NOMO-1 (cell line): ENCODE results near the gene VGLL1.

Source experiments
- DNase-seq, 2 experiments: peaks; one replicate each; lab custom pipeline; 2025; ENCODE audit not compliant: unreplicated experiment in 2 of 2; lab: John Stamatoyannopoulos, UW

The VGLL1 gene

GRCh38 chrX:136549226-136549625, 17.2 kb downstream of the VGLL1 start:
- no peak for DNase-seq

GRCh38 chrX:136551410-136551809, 19.4 kb downstream of the VGLL1 start:
- no peak for DNase-seq

DNA sequence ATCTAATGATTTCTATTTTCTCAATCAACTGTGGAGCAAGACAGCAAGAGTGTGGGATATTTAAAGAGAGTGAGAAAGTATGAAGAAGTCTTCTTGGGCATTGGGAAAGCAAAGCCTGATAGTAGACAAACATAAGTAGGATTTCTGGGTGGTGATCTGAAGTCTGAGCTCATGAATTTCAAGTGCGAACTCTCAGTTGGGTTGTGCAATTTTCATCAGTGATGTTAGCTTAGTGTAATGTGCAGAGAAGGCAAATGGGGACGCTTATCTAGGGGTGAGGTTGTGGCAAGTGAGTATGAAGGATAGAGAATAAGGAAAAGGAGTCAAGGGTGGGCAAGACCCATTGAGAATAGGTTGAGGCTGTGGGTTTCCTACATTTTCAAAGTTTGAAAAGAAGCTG, 23.7 kb downstream of the VGLL1 start:
- no peak for DNase-seq

DNA sequence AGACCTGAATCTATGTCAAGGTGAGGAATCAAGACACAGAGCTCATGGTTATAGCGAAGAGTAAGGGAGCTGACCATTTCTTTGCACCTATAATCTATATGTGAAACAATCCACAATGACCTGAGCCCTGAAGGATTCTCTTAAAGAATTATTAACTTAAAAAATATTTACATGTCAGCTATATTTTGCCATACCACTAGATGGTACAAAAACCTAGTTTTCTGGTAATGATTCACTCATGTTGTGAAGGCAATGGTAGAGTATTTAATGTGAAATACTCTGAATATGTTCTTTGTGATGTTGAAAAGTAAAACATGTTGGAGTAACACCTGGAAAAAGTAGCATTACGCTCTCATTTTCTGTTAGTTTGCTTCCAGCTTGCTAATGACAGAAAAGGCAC, 40.0 kb downstream of the VGLL1 start:
- DNase-seq = no peak

- no peak for DNase-seq
Measured at GRCh38 chrX:136574548-136574947, 42.5 kb downstream of the VGLL1 start.

- peak; percentile 39 to 59 for DNase-seq
Measured at GRCh38 chrX:136577552-136577951, 45.5 kb downstream of the VGLL1 start.

DNA sequence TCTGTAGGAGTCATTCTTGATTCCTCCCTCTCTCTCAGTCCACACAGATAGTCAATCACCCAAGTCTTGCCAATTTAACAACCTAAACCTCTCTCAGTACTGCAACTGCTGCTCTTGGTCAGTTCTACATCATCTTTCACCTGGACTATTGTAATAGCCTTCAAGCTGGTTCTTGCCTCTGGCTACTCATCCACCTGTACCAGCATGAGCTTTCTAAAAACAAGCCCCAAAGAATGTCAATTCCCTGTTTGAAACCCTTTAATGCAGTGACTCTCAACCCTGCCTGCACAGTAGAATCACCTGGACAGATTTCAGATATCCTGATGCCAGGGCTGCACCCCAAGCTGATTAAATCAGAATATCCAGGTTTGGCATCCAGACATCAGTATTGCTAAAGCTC, 48.3 kb downstream of the VGLL1 start:
- no peak for DNase-seq

- no peak for DNase-seq
Measured at GRCh38 chrX:136582624-136583023, 50.6 kb downstream of the VGLL1 start.

DNA sequence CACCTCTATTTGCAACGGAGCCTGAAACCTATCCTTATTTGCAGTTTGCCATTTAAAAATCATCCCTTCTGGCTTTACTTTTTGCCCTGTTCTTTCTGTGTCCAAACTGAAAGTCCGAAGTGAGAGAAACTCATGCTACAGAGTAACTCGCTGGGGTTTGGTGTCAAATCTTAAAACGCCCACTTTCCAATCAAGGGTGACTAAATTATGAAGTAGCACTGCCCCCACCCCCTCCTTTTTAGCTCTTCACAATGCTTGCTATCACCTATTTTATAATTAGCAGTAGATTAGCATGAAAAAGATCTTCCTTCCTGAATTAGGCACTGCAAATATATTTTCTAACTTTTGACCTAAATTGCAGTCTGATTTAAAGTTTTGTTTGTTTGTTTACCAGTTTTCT, 52.5 kb downstream of the VGLL1 start:
- no peak for DNase-seq

DNA sequence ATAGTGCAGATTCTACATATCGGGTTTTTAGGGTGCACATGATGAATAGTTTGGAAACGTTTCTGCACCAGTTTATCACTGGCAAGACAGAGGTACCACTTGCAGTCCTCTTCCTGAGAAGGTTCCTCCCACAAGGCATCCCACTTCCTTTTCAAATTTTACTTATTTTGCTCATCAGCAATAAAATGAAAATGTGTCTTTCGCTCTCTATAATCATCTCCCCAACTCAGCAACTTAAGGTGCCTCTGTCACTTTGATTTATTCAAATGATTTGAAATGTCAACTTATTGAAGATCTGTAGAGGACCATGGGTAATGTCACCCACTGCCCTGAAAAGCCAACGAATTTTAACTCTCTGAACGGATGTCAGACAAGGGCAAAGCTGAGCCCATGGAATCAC, 53.2 kb downstream of the VGLL1 start:
- no peak for DNase-seq

DNA sequence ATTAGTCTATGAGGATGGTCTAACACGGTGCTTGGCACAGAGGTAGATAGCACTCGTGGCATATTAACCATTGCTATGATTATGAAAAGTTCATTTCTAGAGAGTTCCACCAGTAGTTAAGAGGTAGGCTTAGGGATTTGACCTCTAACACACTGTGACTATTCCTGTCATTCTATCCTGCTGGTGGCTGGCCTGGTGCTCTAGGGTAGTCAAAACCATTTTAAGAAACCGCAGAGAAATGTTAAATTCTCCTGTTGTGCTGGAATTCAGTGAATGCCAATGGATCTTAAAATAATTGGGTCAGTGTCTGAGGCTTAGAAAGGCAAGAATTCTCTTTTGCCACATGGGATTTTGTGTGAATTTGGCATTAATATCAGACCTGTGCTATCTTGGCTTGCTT, 53.9 kb downstream of the VGLL1 start:
- DNase-seq = no peak

GRCh38 chrX:136586386-136586785, 54.4 kb downstream of the VGLL1 start:
- no peak for DNase-seq

GRCh38 chrX:136587532-136587931, 55.5 kb downstream of the VGLL1 start:
- no peak for DNase-seq

- peak in 1 of 2 experiments; percentile 21 for DNase-seq
Measured at GRCh38 chrX:136588036-136588435, 56.0 kb downstream of the VGLL1 start.

- DNase-seq = no peak
Measured at GRCh38 chrX:136589966-136590365, 58.0 kb downstream of the VGLL1 start.

- no peak for DNase-seq
Measured at GRCh38 chrX:136597356-136597755, 65.3 kb downstream of the VGLL1 start.

- DNase-seq = no peak
Measured at GRCh38 chrX:136597954-136598353, 65.9 kb downstream of the VGLL1 start.

- DNase-seq = no peak
Measured at GRCh38 chrX:136598631-136599030, 66.6 kb downstream of the VGLL1 start.

GRCh38 chrX:136600059-136600458, 68.0 kb downstream of the VGLL1 start:
- DNase-seq = no peak
